Neural crest cell (in vitro differentiated cells): ENCODE results near the gene ATG2B. TPM values are rescaled to one million over a fixed set of nuclear protein-coding genes. Genes with fewer than 3 reads are reported as not detected.

Experiments used
- DNase-seq: peaks from one replicate; pipeline ENCODE4 v3.0.0; 2021; ENCODE audit warnings: low read depth, mixed read lengths, low spot score
- H3K27ac Mint-ChIP-seq: one replicate; pipeline ENCODE4 v1.8.0; 2021; ENCODE audit warnings: mild to moderate bottlenecking, mixed read lengths; ENCODE audit not compliant: unreplicated experiment
- H3K27me3 Mint-ChIP-seq: 2 replicates; pipeline ENCODE4 v1.8.0; 2021; ENCODE audit warnings: low read depth, mild to moderate bottlenecking, mixed read lengths
- H3K36me3 Mint-ChIP-seq: 2 replicates; pipeline ENCODE4 v1.8.0; 2021; ENCODE audit warnings: low read depth, mild to moderate bottlenecking, mixed read lengths
- H3K4me1 Mint-ChIP-seq: 2 replicates; pipeline ENCODE4 v1.8.0; 2021; ENCODE audit warnings: mixed read lengths
- H3K4me3 Mint-ChIP-seq: one replicate; pipeline ENCODE4 v1.8.0; 2021; ENCODE audit warnings: mild to moderate bottlenecking, mixed read lengths
- H3K9me3 Mint-ChIP-seq: 2 replicates; pipeline ENCODE4 v1.8.0; 2021; ENCODE audit warnings: mixed read lengths
- total RNA-seq: library from RNA; stranded (reverse); gene quantifications from 2 replicates; pipeline ENCODE4 v1.2.1, GENCODE V29; 2021
- TF ChIP-seq, protein P1 (sequence below): fragments of 200-600 bp; sonication (generic); conservative IDR thresholded peaks from 2 replicates; pipeline ENCODE4 v1.5.0; 2021; ENCODE audit warnings: antibody characterized with exemption, mild to moderate bottlenecking

Gene ATG2B
- total RNA-seq, 1 donor from 2014 or later: 19.5 TPM

DNA sequence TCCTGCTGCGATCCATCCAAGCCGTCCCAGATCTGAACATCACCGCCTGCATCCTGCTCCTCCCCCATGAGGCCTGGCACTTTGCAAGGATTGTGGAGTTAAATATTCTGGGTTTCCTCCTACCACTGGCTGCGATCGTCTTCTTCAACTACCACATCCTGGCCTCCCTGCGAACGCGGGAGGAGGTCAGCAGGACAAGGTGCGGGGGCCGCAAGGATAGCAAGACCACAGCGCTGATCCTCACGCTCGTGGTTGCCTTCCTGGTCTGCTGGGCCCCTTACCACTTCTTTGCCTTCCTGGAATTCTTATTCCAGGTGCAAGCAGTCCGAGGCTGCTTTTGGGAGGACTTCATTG lies 99.0 kb downstream of the ATG2B start:
- TF ChIP-seq, protein P1, sequence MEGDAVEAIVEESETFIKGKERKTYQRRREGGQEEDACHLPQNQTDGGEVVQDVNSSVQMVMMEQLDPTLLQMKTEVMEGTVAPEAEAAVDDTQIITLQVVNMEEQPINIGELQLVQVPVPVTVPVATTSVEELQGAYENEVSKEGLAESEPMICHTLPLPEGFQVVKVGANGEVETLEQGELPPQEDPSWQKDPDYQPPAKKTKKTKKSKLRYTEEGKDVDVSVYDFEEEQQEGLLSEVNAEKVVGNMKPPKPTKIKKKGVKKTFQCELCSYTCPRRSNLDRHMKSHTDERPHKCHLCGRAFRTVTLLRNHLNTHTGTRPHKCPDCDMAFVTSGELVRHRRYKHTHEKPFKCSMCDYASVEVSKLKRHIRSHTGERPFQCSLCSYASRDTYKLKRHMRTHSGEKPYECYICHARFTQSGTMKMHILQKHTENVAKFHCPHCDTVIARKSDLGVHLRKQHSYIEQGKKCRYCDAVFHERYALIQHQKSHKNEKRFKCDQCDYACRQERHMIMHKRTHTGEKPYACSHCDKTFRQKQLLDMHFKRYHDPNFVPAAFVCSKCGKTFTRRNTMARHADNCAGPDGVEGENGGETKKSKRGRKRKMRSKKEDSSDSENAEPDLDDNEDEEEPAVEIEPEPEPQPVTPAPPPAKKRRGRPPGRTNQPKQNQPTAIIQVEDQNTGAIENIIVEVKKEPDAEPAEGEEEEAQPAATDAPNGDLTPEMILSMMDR: no peak
- Mint-ChIP-seq H3K4me1 (no peaks in the 10 kb centered on the region), H3K27me3 (peaks cover 7% of the 10 kb centered on the region), H3K36me3 (peaks cover 3% of the 10 kb centered on the region), H3K4me3 (no peak overlapping the region), H3K9me3 (peaks cover 4% of the 10 kb centered on the region), H3K27ac (no peak overlapping the region)
- no peak for DNase-seq

DNA sequence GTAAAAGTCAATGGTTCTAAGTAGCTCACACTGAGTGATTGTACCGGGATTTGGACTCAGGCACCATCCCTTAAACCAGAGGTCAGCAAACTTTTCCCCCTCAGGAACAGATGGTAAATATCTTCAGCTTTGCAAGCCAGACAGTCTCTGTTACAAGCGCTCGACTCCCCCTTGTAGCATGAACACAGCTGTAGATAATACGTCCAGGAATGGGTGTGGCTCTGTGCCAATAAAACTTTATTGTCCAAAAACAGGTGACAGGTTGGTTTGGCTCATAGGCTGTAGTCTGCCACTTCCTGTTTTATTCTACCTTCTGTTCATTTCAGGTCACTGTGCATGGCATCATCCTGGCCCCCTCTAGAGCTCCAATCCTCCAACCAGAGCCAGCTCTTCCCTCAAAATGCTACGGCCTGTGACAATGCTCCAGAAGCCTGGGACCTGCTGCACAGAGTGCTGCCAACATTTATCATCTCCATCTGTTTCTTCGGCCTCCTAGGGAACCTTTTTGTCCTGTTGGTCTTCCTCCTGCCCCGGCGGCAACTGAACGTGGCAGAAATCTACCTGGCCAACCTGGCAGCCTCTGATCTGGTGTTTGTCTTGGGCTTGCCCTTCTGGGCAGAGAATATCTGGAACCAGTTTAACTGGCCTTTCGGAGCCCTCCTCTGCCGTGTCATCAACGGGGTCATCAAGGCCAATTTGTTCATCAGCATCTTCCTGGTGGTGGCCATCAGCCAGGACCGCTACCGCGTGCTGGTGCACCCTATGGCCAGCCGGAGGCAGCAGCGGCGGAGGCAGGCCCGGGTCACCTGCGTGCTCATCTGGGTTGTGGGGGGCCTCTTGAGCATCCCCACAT lies 99.6 kb downstream of the ATG2B start:
- Mint-ChIP-seq H3K27me3 (peaks cover 7% of the 10 kb centered on the region), H3K9me3 (peaks cover 4% of the 10 kb centered on the region), H3K4me1 (no peaks in the 10 kb centered on the region), H3K27ac (no peak overlapping the region), H3K36me3 (peaks cover 3% of the 10 kb centered on the region), H3K4me3 (no peak overlapping the region)
- DNase-seq: no peak
- TF ChIP-seq, protein P1: no peak

DNA sequence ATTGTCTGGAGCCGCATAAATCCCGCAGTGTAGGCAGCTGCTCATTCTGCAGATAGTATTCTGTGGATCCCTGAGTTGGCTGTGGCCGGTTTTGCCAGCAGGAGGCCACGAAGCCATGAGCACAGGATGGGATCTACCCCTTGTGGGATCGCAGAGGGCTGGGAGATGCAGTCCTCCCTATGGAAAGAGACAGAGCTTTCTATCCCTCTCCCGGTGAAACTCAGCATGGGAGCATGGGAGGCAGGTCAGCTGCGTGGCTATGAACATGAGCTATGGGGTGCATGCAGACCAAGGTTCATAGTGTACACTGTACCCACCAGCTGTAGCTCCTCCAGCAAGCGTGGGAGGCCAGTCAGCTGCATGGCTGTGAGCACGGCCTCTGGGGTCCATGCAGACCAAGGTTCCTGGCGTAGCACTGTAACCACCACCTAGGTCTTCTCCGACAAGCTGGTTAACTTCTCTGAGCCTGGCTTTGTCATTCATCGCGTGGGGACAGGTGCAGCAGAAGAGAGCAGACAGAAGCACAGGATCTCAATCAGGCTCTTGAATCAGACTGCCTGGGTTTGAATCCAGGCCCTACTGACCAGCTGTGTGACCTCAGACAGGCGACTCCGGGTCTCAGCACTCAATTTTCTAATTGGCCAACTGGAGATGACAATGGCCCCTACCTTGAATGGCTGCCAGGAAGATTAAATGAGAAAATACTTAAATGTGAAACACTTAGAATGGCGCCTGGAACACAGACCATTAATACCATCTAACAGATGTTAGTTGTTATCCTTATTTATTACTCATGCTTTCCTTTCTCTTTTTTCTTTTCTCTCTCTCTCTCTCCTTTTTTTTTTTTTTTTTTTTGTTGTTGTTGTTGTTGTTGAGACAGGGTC lies 101.1 kb downstream of the ATG2B start:
- no peaks in the 10 kb centered on the region for H3K4me1 Mint-ChIP-seq
- peaks cover 14% of the 10 kb centered on the region for H3K27me3 Mint-ChIP-seq
- H3K4me3 Mint-ChIP-seq: no peak overlapping the region
- TF ChIP-seq, protein P1: no peak
- no peak for DNase-seq
- no peak overlapping the region for H3K27ac Mint-ChIP-seq
- peaks cover 4% of the 10 kb centered on the region for H3K9me3 Mint-ChIP-seq
- peaks cover 3% of the 10 kb centered on the region for H3K36me3 Mint-ChIP-seq

DNA sequence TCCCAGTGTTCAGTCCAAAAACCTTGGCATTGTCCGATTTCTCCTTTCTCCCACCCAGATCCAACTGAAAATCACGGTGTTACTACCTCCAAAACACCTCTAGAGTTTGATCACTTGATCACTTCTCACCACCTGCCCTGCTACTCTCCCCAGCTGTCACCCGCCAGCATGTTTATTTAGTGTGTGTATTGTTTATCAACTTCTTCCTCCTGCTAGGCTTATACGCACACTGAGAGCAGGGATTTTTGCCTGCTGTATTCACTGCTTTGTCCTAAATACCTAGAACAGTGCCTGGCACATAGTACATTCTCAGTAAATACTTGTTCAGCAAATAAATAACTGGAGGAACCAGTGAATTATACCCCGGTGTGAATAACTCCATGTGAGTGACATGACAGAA lies 102.1 kb downstream of the ATG2B start:
- Mint-ChIP-seq H3K27ac (no peak overlapping the region), H3K4me1 (no peaks in the 10 kb centered on the region), H3K27me3 (peaks cover 20% of the 10 kb centered on the region), H3K36me3 (peaks cover 3% of the 10 kb centered on the region), H3K4me3 (no peak overlapping the region), H3K9me3 (peaks cover 4% of the 10 kb centered on the region)
- TF ChIP-seq, protein P1: no peak
- DNase-seq: no peak

DNA sequence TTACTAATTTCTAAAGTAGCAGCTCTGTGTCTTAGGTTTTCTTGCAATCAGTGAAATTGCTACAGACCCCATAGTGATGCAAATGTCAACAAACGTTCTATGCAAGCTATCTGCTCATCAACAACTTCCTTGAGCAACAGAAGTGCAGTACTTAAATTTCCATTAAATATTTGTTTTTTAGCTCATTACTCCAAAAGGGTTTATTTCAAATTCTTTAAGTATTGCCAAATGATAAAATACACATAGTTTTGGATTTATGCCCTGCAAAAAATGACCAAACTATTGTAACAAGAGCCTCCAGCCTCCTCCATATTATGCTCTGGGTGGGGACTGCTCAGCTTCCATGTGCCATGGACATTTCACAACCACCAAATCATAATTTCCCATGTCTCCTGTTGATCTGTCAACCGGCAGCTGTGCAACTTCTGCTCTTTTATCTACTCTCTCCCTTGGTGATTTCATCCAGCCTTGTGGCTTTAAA lies 102.8 kb downstream of the ATG2B start:
- TF ChIP-seq, protein P1: no peak
- Mint-ChIP-seq H3K27me3 (peaks cover 24% of the 10 kb centered on the region), H3K4me3 (no peak overlapping the region), H3K36me3 (peaks cover 3% of the 10 kb centered on the region), H3K9me3 (peaks cover 4% of the 10 kb centered on the region), H3K27ac (no peak overlapping the region), H3K4me1 (no peaks in the 10 kb centered on the region)
- DNase-seq: no peak
